ENCODE results near the gene PRDM16. TPM values are rescaled to one million over a fixed set of nuclear protein-coding genes. Genes with fewer than 3 reads are reported as not detected.

Gene PRDM16
- total and polyA plus RNA-seq, 2 experiments from 2014 or later: 0.14 to 0.16 TPM

DNA sequence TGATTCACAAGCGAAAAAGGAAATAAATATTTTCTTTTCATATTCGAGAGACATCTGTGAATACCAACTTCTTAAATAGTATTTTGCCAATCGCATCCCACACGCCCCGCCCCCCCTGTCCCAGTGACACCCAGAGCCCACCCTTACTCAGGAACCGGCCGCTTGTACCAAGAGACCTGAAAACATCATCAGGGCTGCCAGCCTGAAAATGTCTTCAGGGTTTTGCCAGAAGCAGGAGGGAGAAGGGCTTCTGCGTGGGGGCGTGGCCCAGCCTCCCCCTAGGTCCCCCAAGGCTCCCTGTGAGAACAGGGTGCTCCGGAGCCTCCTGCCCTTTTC is 126.4 kb downstream of the PRDM16 start (continued):
- TF ChIP-seq, protein P1, sequence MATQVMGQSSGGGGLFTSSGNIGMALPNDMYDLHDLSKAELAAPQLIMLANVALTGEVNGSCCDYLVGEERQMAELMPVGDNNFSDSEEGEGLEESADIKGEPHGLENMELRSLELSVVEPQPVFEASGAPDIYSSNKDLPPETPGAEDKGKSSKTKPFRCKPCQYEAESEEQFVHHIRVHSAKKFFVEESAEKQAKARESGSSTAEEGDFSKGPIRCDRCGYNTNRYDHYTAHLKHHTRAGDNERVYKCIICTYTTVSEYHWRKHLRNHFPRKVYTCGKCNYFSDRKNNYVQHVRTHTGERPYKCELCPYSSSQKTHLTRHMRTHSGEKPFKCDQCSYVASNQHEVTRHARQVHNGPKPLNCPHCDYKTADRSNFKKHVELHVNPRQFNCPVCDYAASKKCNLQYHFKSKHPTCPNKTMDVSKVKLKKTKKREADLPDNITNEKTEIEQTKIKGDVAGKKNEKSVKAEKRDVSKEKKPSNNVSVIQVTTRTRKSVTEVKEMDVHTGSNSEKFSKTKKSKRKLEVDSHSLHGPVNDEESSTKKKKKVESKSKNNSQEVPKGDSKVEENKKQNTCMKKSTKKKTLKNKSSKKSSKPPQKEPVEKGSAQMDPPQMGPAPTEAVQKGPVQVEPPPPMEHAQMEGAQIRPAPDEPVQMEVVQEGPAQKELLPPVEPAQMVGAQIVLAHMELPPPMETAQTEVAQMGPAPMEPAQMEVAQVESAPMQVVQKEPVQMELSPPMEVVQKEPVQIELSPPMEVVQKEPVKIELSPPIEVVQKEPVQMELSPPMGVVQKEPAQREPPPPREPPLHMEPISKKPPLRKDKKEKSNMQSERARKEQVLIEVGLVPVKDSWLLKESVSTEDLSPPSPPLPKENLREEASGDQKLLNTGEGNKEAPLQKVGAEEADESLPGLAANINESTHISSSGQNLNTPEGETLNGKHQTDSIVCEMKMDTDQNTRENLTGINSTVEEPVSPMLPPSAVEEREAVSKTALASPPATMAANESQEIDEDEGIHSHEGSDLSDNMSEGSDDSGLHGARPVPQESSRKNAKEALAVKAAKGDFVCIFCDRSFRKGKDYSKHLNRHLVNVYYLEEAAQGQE (IDR thresholded peaks at IDR 0.05; ENCODE audit: unreplicated experiment): no peak
- TF ChIP-seq, protein P2, sequence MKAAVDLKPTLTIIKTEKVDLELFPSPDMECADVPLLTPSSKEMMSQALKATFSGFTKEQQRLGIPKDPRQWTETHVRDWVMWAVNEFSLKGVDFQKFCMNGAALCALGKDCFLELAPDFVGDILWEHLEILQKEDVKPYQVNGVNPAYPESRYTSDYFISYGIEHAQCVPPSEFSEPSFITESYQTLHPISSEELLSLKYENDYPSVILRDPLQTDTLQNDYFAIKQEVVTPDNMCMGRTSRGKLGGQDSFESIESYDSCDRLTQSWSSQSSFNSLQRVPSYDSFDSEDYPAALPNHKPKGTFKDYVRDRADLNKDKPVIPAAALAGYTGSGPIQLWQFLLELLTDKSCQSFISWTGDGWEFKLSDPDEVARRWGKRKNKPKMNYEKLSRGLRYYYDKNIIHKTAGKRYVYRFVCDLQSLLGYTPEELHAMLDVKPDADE (IDR thresholded peaks at IDR 0.05): no peak
- no peak for TF ChIP-seq CREB1 (CRISPR knock-in tag; IDR thresholded peaks at IDR 0.05; ENCODE audit: low read depth)
- no peak for TF ChIP-seq JUNB (IDR thresholded peaks at IDR 0.05; ENCODE audit: unreplicated experiment)
- no peak for TF ChIP-seq EZH2phosphoT487 (IDR thresholded peaks at IDR 0.05; ENCODE audit: unreplicated experiment)
- TF ChIP-seq ZNF114 (CRISPR knock-in tag; IDR thresholded peaks at IDR 0.05): no peak
- TF ChIP-seq, protein P3, sequence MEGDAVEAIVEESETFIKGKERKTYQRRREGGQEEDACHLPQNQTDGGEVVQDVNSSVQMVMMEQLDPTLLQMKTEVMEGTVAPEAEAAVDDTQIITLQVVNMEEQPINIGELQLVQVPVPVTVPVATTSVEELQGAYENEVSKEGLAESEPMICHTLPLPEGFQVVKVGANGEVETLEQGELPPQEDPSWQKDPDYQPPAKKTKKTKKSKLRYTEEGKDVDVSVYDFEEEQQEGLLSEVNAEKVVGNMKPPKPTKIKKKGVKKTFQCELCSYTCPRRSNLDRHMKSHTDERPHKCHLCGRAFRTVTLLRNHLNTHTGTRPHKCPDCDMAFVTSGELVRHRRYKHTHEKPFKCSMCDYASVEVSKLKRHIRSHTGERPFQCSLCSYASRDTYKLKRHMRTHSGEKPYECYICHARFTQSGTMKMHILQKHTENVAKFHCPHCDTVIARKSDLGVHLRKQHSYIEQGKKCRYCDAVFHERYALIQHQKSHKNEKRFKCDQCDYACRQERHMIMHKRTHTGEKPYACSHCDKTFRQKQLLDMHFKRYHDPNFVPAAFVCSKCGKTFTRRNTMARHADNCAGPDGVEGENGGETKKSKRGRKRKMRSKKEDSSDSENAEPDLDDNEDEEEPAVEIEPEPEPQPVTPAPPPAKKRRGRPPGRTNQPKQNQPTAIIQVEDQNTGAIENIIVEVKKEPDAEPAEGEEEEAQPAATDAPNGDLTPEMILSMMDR (conservative IDR thresholded peaks at IDR 0.05; ENCODE audit: low read depth in 2 of 2): no peak
- no peak for TF ChIP-seq POLR2AphosphoS5 (IDR thresholded peaks at IDR 0.05; ENCODE audit: low read depth)
- no peak for TF ChIP-seq STAT1 (IDR thresholded peaks at IDR 0.05; ENCODE audit: unreplicated experiment)
- no peak for TF ChIP-seq NANOG (IDR thresholded peaks at IDR 0.05; ENCODE audit: borderline replicate concordance)

DNA sequence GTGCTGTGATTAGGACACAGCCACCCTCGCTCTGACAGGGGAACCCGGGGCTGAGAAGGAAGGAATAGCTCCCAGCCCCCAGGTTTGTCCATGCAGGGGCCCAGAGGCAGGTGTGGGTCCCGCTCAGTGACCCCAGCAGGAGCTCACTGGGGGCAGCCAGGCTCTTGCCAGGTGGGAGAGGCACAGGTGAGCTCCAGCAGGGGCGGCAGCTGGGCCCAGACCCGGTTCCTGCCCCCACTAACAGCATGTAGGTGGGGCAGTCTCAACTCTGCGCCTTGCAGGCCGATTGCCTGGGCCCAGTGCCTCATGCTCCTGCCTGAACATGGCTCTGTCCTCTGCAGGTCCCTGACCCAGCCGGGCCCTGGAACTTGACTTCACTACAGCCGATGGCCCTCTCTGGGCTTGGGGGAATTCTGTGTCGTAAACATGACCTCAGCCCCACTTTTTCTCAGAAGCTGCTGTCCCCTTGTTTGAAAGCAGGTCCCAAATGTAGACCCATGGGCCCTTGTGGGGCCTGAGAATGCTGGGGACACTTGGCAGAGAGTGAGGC is 127.0 kb downstream of the PRDM16 start:
- Mint-ChIP-seq H3K4me1 (peaks cover 2% of the 10 kb centered on the region), H3K36me3 (ENCODE audit: low read depth) (no peaks in the 10 kb centered on the region)
- no peak overlapping the region for H3K27ac ChIP-seq (ENCODE audit: low read depth)
- TF ChIP-seq STAT1 (IDR thresholded peaks at IDR 0.05; ENCODE audit: unreplicated experiment): no peak
- TF ChIP-seq EZH2 (IDR thresholded peaks at IDR 0.05; ENCODE audit: low read depth, unreplicated experiment): no peak
- TF ChIP-seq, protein P3 (conservative IDR thresholded peaks at IDR 0.05; ENCODE audit: low read depth in 2 of 2): no peak
- no peak for TF ChIP-seq ZNF114 (CRISPR knock-in tag; IDR thresholded peaks at IDR 0.05)
- TF ChIP-seq, protein P2 (IDR thresholded peaks at IDR 0.05): no peak
- no peak for TF ChIP-seq JUNB (IDR thresholded peaks at IDR 0.05; ENCODE audit: unreplicated experiment)
- no peak for TF ChIP-seq POLR2AphosphoS5 (IDR thresholded peaks at IDR 0.05; ENCODE audit: low read depth)
- TF ChIP-seq, protein P1 (IDR thresholded peaks at IDR 0.05; ENCODE audit: unreplicated experiment): no peak
- no peak for TF ChIP-seq EZH2phosphoT487 (IDR thresholded peaks at IDR 0.05; ENCODE audit: unreplicated experiment)
- TF ChIP-seq ZNF331 (CRISPR knock-in tag; IDR thresholded peaks at IDR 0.05; ENCODE audit: low read depth): no peak

More for the DNA sequence above, 127.0 kb downstream of the PRDM16 start:
- Histone ChIP-seq H3K79me2 (replicated peaks; ENCODE audit: insufficient read depth) (no peaks in the 10 kb centered on the region), H3K36me3 (ENCODE audit: insufficient read depth) (no peaks in the 10 kb centered on the region), H3F3A (replicated peaks; ENCODE audit: low read depth) (no peaks in the 10 kb centered on the region), H3K27me3 (ENCODE audit: insufficient read depth) (no peaks in the 10 kb centered on the region), H3K9me2 (ENCODE audit: insufficient read depth) (no peaks in the 10 kb centered on the region), H4K20me1 (replicated peaks; ENCODE audit: insufficient read depth) (no peaks in the 10 kb centered on the region), H3K4me1 (ENCODE audit: insufficient read depth) (no peaks in the 10 kb centered on the region), H2AFZ (no peak overlapping the region), H3K4me2 (no peak overlapping the region), H3K4me3 (no peak overlapping the region)
- H3K27me3 Mint-ChIP-seq (ENCODE audit: insufficient read depth, low read depth, poor library complexity): peaks cover 2% of the 10 kb centered on the region
- no peak overlapping the region for H3K4me3 Mint-ChIP-seq
- ATAC-seq (no peak), DNase-seq (ENCODE audit: low spot score) (no peak)
- H3K9me3 Mint-ChIP-seq: peaks cover 4% of the 10 kb centered on the region; the same call in 2 of the 3 replicates
- H3K27ac Mint-ChIP-seq: no peak overlapping the region

All from GM23338 (cell line).